ENCODE measurements around the gene RSBN1L. TPM values are rescaled to one million over a fixed set of nuclear protein-coding genes. Genes with fewer than 3 reads are reported as not detected.

Gene RSBN1L
- total RNA-seq, 1 experiment from 2014 or later, result 23.2 TPM

- H3K27ac ChIP-seq (ENCODE audit: low read depth, low read length, poor library complexity, severe bottlenecking), result no peak overlapping the region
- no TSS peak for BruUV-seq (replicated peaks)
- H3K9me3 ChIP-seq (ENCODE audit: low read depth, low read length, poor library complexity, severe bottlenecking), result no peaks in the 10 kb centered on the region
- ChIA-PET POLR2A (ENCODE audit: low non-redundant PET) (no interaction called here), CTCF (no interaction called here)
- H3K27me3 ChIP-seq (replicated peaks; ENCODE audit: insufficient read depth, low read depth, low read length, poor library complexity), result no peaks in the 10 kb centered on the region
- DNase-seq (ENCODE audit: low spot score), result no peak
- H3K4me1 ChIP-seq (ENCODE audit: insufficient read depth, low read length, poor library complexity, severe bottlenecking), result no peaks in the 10 kb centered on the region
- intact Hi-C loops (cut with micrococcal nuclease; ENCODE audit: unreplicated experiment), result no loop called here
- no peaks in the 10 kb centered on the region for H3K36me3 ChIP-seq (ENCODE audit: insufficient read depth, low read length, poor library complexity, severe bottlenecking)
- TF ChIP-seq CTCF (conservative IDR thresholded peaks at IDR 0.05; ENCODE audit: low read depth, low read length) (no peak), EZH2 (IDR thresholded peaks at IDR 0.05; ENCODE audit: borderline replicate concordance, low read depth, low read length, poor library complexity, severe bottlenecking) (no peak)
- no peak overlapping the region for H3K4me3 ChIP-seq (ENCODE audit: low read depth, low read length, poor library complexity, severe bottlenecking)
Measured at GRCh38 chr7:77665161-77665560, 31.1 kb upstream of the RSBN1L start.

- Histone ChIP-seq H3K27ac (ENCODE audit: low read depth, low read length, poor library complexity, severe bottlenecking) (no peak overlapping the region), H3K4me1 (ENCODE audit: insufficient read depth, low read length, poor library complexity, severe bottlenecking) (no peaks in the 10 kb centered on the region), H3K36me3 (ENCODE audit: insufficient read depth, low read length, poor library complexity, severe bottlenecking) (no peaks in the 10 kb centered on the region), H3K9me3 (ENCODE audit: low read depth, low read length, poor library complexity, severe bottlenecking) (no peaks in the 10 kb centered on the region), H3K4me3 (ENCODE audit: low read depth, low read length, poor library complexity, severe bottlenecking) (no peak overlapping the region), H3K27me3 (replicated peaks; ENCODE audit: insufficient read depth, low read depth, low read length, poor library complexity) (no peaks in the 10 kb centered on the region)
- intact Hi-C loops (cut with micrococcal nuclease; ENCODE audit: unreplicated experiment), result no loop called here
- TF ChIP-seq CTCF (conservative IDR thresholded peaks at IDR 0.05; ENCODE audit: low read depth, low read length) (no peak), EZH2 (IDR thresholded peaks at IDR 0.05; ENCODE audit: borderline replicate concordance, low read depth, low read length, poor library complexity, severe bottlenecking) (no peak)
- ChIA-PET CTCF (no interaction called here), POLR2A (ENCODE audit: low non-redundant PET) (no interaction called here)
- DNase-seq (ENCODE audit: low spot score), result no peak
- BruUV-seq (replicated peaks), result no TSS peak
Measured at GRCh38 chr7:77667459-77668086, 28.7 kb upstream of the RSBN1L start.

- intact Hi-C loops (cut with micrococcal nuclease; ENCODE audit: unreplicated experiment), result no loop called here
- TF ChIP-seq CTCF (conservative IDR thresholded peaks at IDR 0.05; ENCODE audit: low read depth, low read length) (no peak), EZH2 (IDR thresholded peaks at IDR 0.05; ENCODE audit: borderline replicate concordance, low read depth, low read length, poor library complexity, severe bottlenecking) (no peak)
- CTCF ChIA-PET, result no interaction called here
- H3K36me3 ChIP-seq (ENCODE audit: insufficient read depth, low read length, poor library complexity, severe bottlenecking), result no peaks in the 10 kb centered on the region
- DNase-seq (ENCODE audit: low spot score), result no peak
- H3K4me1 ChIP-seq (ENCODE audit: insufficient read depth, low read length, poor library complexity, severe bottlenecking), result no peaks in the 10 kb centered on the region
- no peaks in the 10 kb centered on the region for H3K9me3 ChIP-seq (ENCODE audit: low read depth, low read length, poor library complexity, severe bottlenecking)
- POLR2A ChIA-PET (ENCODE audit: low non-redundant PET), result no interaction called here
- H3K27ac ChIP-seq (ENCODE audit: low read depth, low read length, poor library complexity, severe bottlenecking), result no peak overlapping the region
- H3K4me3 ChIP-seq (ENCODE audit: low read depth, low read length, poor library complexity, severe bottlenecking), result no peak overlapping the region
- no peaks in the 10 kb centered on the region for H3K27me3 ChIP-seq (replicated peaks; ENCODE audit: insufficient read depth, low read depth, low read length, poor library complexity)
- no TSS peak for BruUV-seq (replicated peaks)
Measured at GRCh38 chr7:77674878-77675277, 21.4 kb upstream of the RSBN1L start.
